Muscle of back (tissue), 11 donors: ENCODE results near the gene EHBP1. TPM values are rescaled to one million over a fixed set of nuclear protein-coding genes. Genes with fewer than 3 reads are reported as not detected.
"Not testable (repeated sequence)": the region's sequence is repeated elsewhere in the genome, so short reads cannot be mapped to it uniquely, and the experiment has no call there.

ENCODE experiments used
- DNase-seq, 3 donors: peaks; one replicate each; pipeline versions ENCODE4 v3.0.0 to v3.0.0-alpha.2; 2013
- polyA plus RNA-seq, 10 donors: library from polyadenylated mRNA; unstranded; fragments of 120-200 nt; gene quantifications; one replicate each; pipeline ENCODE4 v1.2.1, GENCODE V29; 2013; ENCODE audit not compliant: insufficient read length in 10 of 10

Gene EHBP1
- polyA plus RNA-seq, 10 donors: 24.7 to 41.5 (median 29.7) TPM

DNA sequence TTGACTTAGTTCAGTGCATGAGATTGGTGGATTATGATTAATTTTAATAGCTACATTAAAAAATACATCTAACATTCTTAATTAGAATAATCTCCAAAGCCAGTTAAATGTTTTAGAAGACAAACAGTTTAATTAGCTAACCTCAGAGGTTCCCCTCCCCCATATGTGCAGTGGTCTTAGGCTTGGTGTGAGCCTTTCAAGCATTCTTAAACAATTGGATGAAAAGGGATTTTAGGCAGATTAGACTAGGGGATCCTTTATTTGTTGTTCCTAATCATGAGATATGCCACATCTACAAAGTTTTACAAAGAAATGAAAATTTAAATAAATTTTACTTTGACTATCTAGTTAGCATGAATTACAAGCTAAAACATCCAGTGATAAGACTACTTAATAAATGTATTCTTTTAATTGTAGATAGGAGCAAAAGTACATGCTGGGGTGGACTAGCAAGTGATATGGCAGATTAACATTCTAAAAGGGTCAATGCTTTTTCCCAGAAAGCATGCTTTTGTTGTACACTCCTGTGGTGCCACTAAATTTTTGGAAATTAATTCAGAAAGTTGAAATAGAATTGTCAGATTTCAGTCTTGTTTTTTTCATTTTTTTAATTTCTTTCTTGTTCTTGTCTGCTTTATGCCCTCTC lies 302.4 kb downstream of the EHBP1 start:
- no peak for DNase-seq

DNA sequence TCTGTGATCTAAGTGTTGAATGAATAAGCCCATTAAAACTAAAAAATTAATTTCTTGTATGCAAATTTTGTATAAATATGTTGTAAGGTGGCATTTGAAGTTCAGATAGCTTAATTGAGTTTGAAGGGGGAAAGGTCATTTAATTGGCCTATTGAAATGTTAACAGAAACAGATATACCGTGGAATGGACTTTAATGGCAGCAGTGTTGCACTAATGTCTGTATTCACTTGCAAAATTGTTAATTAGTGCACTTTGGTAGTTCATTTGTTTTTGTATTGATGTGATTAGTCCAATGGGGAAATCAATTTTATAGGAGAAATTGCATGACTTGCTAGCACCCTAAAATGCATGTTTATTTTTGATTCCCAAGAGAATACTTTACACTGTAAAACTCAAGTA lies 303.3 kb downstream of the EHBP1 start:
- DNase-seq: no peak

DNA sequence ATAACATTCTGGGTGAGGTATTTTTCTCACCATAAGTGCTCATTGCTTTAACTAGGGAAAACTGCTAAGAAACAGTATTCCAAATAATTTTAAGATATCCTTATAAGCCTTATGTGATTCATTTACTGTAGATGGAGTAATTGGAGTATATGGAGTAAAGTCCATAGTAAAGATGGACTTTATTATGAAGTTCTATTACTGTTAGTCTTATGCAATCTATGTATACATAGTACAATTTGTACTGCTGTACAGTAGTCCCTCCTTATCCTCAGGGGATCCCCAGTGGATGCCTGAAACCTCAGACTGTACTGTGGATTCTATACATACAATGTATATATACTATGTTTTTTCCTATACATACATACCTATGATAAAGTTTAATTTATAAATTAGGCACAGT lies 304.0 kb downstream of the EHBP1 start:
- no peak for DNase-seq

DNA sequence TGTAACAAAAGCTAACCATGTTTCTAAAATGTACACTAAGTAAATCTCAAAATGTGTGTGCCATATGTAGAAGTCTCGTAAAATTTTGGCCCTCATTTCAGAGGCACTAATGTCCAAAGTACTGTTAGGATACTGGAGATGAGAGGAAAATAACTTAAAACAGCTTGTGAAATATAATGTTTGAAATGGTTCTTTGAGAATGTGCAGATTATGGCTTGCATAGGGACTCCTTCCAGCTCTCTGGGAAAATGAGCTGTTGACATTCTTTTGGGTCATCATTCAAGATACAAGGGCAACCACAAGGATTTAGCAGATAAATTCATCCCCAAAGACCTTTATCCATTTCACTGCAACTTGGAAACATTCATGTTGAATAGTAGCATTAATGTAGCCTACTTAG lies 307.0 kb downstream of the EHBP1 start:
- DNase-seq: peak; percentile 10 to 60 (median 26)

DNA sequence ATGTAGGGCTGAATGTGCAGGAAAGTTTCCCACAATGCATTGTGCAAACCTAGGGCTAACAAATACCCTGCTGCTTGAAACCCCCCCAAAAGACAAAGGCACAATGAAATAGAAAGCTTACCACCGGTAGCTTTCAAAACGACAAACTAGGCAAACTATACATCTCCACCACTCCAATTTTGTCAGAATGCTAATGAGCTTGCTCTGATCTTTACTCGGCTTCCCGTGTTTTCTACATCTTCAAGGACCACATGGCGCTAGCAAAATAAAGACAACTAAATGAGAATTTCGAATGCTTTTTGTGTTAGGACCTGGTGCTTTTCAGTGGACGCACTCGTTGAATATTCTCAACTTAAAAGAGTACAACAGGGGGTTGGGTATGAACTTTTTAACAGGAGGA lies 307.9 kb downstream of the EHBP1 start:
- no peak for DNase-seq

DNA sequence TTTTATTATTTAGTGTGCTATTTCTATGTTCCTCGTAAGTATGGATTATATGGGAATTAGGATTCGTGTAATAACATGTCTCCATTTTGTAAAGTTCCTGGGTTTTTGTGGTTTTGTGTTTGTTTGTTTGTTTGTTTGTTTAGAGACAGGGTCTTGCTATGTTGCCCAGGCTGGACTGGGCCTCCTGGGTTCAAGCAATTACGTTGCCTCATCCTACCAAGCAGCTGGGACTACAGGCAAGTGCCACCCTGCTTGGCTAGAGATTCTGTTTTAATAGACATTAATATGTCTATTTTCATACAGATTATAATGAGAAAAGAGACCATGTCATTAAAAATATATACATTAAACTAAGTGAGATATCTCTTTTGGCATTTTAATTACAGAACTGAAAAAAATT lies 309.9 kb downstream of the EHBP1 start:
- no peak for DNase-seq

DNA sequence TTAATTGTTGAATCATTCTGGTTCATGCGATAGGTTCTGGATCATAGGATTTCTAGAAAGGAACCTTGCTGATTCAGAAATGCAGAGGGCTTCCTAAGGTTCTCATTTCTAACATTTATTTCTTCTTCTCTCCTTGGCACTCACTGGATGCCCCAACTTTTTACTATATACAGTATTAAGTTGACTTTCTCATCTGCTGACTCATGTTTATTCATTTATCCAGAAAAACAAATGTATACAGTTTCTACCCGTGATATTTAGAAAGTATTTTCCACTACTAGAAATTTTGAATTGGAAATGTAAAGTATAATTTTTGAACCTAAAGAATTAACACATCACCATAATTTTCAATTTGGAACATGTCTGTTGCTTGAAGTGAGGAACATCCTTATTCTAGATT lies 312.9 kb downstream of the EHBP1 start:
- DNase-seq: no peak

DNA sequence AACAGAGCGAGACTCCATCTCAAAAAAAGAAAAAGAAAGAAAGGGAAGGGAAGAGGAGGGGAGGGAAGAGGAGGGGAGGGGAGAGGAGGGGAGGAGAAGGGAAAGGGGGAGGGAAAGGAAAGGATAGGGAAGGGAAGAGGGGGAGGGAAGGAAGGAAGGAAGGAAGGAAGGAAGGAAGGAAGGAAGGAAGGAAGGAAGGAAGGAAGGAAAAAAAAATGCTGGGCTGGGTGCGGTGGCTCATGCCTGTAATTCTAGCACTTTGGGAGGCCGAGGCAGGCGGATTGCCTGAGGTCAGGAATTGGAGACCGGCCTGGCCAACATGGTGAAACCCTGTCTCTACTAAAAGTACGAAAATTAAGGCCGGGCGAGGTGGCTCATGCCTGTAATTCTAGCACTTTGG lies 314.2 kb downstream of the EHBP1 start:
- DNase-seq: not testable (repeated sequence)

DNA sequence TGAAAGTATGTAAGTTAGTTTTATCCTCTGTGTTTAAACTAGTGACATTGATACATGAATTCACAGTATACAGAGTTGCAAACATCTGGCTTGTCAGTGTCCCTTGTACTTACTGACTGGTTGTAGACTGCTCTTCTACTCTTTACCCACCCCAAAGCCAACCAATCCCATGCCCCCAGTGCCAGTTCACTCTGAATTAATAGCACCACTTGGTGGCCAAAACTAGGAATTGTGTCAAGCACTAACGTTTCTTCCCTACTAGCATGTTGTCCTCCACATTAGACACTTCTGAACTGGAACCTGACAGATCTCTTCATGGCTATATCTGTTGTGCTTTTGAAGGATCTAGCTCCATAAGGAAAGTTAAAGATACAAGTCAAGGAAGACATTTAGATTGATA lies 317.9 kb downstream of the EHBP1 start:
- DNase-seq: no peak

DNA sequence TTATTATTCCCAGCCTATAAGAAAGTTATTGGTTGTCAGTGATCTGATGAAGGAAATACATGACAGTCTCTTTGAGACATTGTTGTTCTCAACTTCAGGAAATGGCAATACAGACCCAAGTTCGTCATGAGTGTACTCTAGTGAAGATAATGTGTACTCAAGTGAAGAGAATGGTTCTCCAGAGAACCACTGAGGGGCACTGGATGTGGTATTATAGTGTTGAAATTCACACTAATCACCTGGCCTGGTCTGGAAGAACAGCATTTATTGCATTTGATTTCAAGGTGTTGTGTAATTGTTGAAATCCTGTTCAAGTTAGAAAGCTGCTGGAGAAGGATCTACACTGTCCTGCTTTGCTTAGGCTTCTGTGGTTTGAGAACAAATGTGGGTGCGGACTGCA lies 321.7 kb downstream of the EHBP1 start:
- DNase-seq: no peak

DNA sequence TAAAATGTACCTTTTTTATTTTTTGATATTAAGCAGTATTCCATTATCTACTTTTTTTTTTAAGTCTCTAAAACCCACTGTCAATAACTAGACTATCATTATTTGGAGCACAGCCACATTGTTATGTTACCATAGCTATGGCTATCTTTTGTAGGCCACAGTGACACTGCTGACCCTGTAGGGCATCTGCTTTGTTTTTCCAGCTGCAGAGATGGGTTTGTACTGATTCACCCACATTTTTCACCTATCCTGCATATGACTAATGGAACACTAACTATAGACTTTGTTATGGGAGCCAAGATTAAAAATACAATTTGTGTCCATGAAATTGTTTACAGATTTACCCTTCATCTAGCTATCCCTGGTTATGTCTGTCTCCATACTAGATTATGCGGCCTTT lies 323.5 kb downstream of the EHBP1 start:
- no peak for DNase-seq

DNA sequence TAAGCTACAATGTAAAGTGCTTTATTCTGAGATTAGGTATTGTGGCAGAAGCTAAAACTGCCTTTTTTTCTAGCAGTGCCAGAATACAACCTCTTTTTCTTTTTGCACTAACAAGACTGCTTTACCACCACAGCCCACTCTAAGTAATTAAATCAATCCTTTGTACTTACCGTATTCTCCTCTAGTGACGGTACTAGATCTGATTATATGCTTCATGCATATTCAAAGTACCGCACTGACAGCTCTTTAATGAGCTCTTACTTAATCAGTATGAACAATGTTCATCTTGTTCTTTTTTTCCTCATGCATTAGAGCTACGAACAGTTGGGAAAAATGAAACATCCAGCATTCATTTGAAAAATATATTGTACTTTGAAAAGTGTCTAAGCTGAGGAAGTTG lies 329.0 kb downstream of the EHBP1 start:
- no peak for DNase-seq

DNA sequence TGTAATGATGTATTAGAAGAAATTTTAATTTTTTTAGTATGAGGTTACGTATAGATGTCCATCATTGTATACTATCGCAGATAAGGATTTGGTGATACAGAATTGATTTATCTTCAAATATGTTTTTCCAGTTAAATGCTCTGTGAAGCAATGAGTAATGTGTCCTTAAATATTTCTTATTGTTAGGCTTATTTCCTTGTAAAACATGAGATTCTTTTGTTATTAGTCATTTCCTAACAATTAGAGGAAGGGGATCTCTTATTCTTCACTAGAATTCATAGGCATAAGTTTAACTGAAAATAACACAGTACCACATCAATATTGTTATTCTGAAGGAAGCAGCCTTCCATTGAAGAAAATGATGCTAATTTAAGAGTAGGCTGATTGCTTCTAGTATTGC lies 329.7 kb downstream of the EHBP1 start:
- DNase-seq: no peak

DNA sequence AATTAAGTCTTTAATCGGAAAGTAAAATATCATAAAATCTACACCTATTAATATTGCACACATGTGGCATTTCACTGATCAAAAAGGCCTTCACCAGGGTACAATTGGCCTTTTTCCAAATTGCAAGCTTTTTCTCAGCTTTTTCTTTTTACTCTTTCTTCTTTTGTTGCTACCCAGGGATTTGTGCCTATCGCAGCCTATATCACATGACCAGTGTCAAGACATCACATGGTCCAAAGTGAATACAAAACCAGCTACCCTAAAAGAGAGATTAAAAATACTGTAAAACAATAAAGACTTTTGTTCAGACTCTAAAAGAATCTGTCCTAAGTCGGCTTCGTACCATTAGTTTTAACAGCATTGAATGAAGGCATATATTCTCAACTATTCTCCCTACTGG lies 330.1 kb downstream of the EHBP1 start:
- DNase-seq: no peak

DNA sequence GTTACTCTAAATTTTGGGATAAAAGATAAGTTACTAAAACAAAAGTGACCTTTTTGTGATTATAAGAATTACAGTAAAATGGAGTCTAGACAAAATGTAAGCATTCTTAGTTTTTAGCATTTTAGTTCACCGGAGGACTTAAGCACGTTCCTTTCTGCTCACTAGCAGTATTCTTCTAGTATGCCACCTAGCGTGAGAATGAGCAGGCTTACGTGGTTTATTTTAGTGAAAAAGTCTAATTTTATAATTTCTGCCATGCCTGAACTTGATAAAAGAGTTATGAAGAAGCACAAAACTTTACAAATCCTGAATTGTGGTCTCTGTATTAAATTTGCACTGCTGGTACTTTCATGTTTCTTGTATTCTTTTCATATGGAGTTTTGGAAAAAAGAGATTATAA lies 332.5 kb downstream of the EHBP1 start:
- no peak for DNase-seq

DNA sequence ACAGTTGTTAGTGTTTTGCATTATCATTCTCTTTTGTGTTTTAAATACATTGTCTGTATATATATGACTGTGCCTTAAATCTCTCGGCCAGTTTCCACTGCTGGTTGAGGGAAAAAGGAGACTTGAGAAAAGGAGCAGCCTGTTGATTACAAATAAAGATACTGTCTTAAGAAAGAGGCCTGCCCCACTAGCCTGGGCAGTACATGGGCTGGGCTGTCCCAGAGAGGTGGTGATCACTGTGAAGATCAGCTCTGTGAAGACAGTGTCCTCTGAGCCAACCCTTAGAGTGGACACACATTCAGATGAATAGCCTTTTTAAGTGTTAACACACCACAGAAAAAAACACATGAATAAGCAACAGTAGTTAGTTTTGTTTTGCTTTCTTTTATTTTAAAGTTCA lies 335.1 kb downstream of the EHBP1 start:
- DNase-seq: no peak

DNA sequence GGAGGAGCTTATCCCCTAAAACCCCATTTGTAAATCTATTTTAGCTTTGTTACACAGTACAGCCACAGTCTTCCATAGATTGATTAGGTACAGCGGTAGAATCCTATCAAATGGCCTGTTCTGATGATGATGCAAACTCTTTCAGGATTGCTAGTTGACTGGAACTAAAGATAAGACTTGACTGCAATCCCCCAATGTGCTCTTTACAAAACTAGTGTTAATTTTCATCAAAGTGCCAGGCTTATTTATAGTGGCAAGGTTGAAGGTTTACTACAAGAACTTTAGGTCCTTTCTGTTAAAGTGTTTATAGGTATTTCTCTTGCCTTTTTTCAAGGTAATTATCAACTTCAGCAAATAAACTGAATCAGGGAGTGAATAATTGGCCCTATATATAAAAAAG lies 336.1 kb downstream of the EHBP1 start:
- no peak for DNase-seq

DNA sequence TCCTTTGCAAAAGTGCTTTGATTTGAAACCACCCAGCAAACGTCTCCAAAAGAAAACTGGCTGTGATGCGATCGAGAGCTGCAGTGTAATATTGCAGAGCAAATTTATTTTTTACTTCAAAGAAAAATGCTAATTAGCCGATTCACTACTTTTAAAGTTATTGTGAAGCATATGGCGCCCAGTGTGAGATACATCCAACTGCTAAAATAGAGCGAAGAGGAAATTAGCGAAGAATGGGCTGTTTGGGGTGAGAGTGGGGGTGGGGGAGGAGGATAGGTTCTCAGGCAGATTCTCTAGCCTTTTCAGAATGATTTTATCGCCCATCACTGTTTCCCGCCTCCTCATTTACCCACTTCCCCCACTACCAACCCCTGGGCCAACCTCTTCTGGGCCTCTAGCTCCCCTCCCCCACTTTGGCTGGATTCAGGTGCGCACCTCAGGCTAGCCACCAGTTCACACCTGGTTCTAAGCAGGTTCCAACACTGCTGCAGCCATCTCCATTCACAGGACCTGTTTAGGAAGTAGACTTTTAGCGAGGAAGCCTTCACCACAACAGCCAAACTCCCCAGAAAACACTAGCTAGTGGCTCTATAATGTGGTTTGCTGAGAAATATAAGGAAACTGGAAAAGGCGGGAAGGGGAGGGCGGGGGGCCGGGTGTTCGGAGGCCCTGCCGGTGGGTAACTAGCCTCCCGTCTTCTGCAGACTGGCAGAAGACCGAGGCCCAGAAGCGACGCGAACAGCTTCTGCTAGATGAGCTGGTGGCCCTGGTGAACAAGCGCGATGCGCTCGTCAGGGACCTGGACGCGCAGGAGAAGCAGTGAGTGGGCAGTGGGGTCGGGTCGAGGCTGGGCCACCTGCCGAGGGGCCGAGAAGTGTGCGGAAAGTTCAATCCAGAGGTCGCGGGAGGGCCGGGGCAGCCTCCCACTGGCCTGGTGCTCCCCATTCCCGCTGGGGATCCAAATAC lies 339.1 kb downstream of the EHBP1 start:
- DNase-seq: no peak

DNA sequence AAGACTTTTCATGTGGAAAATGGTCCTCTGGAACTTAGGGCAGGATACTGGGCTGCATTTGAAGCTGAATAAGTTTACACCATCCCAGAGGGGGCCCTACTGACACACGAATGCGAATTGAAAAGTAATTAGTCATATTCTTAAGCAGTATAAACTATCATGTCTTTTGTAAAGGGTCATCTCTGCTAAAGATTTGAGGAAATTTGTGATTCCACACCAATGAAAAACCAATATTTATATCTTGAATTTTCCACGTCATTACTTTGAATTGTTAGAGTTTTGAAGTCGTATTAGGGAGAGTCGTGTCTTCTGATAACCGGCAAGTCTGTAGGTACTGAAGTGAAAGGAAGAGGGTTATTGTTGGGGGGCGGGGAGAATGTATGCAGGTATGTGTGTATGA lies 341.0 kb downstream of the EHBP1 start:
- DNase-seq: no peak

DNA sequence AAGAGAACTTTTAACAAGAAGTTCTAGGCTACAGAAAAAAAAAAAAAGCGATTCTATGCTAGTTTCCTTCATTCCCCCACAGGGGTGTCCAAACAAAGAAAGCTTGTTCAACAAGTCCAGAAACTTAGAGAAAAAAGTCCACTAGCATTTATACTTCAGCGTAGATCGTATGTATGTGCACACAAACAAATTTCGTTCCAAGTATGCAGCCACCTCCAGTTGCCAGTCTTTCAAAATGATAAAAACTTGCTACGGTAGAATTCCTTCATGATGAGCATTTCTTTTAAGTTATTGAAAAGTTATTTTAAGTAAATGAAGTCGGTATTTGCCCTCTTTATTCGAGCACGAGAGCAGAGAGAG lies 341.4 kb downstream of the EHBP1 start:
- no peak for DNase-seq

DNA sequence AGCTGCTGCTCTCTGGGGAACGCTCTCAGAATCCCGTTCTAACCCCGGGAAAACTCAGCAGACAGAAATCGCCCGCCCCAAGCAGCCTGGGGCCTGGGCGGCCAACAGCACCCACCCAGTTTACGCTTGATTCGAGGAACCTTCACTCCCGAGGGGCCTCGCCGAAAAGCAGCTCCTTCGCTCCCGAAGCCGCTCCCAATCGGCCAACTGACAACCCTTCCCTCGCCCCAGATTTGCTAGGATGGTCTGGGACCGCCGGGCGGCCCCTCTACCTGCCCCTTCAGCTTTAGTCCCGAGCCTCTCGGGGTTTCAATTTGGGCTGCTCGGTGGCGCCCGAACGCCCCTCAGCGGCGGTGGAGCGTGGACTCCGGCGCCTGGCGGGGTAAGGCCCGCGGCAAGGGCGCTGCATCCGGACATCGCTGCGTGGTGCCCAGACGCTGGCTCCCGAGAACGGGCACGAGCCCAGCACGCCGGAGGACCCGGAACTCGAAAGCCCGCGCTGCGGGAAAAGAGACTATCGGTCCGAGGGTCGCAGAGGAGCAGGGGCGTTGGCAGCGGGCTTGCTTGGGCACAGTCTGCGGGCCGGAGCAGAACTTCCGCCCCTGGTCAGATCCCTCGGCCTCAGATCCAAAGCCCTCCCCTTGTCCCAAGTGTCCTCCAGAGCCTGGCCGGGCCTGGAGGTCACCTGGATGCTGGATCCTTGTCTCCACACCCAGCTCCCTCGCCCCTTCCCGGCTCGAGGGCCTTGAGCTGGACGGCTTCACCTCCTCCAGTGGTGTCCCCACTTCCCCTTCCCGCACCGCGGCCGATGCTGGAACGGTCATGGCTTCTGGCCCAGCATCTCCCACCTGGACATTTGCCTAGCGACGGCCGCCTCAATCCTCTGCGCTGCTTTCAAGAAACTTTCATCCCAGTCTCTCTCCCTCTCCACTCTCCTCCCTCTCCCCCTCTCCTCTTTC lies 342.1 kb downstream of the EHBP1 start:
- peak in 1 of 3 donors; percentile 66 for DNase-seq
